ENCODE measurements around the gene ADD1.

DNA sequence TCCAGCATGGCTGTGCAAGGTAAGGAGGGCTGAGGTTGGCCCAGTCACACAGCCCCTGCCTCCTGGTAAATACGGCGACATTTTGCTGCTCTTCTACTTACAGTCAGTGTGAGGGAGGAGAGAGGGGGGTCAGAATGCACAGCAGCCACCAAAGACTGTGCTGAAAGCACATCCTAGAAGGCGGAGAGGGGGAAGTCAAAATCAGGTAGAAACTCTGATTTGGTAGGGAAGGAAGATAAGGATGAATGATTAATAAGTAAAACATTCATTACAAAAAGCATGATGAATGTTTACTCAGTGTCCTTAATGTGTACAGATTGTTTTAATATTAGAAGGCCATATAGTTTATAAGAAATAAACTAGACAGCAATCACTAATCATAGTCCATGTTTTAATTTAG, 57.5 kb downstream of the ADD1 start:
- TF ChIP-seq ZNF274 (IDR thresholded peaks at IDR 0.05; ENCODE audit: low read depth, low read length): no peak
- no peak for TF ChIP-seq YY1 (IDR thresholded peaks at IDR 0.05; ENCODE audit: insufficient read depth, insufficient read length)
- TF ChIP-seq SUZ12 (IDR thresholded peaks at IDR 0.05; ENCODE audit: extremely low read depth, insufficient read depth, insufficient read length): no peak

All from NT2/D1 (cell line).